Thymus (tissue), 11 donors: ENCODE results near the gene ANO3. TPM values are rescaled to one million over a fixed set of nuclear protein-coding genes. Genes with fewer than 3 reads are reported as not detected.

Experiments used
- DNase-seq, 9 donors: peaks; one replicate each; pipeline ENCODE4 v3.0.0-alpha.2; 2013; ENCODE audit warnings: low spot score in 9 of 9, low read depth in 6 of 9, missing footprints in 1 of 9
- H3K27ac ChIP-seq, 2 donors: one replicate each; pipeline ENCODE4 v1.5.1; 2013; ENCODE audit warnings: control low read depth in 1 of 2, low read depth in 1 of 2, low read length in 1 of 2, mild to moderate bottlenecking in 1 of 2, moderate library complexity in 1 of 2
- H3K27me3 ChIP-seq, 2 donors: one replicate each; pipeline ENCODE4 v1.5.1; 2013; ENCODE audit warnings: low read length in 1 of 2; ENCODE audit not compliant: control insufficient read depth in 2 of 2, insufficient read depth in 1 of 2
- H3K36me3 ChIP-seq, 2 donors: one replicate each; pipeline ENCODE4 v1.5.1; 2013; ENCODE audit warnings: low read length in 1 of 2, mild to moderate bottlenecking in 1 of 2, moderate library complexity in 1 of 2; ENCODE audit not compliant: control insufficient read depth in 2 of 2, insufficient read depth in 2 of 2
- H3K4me1 ChIP-seq, 2 donors: one replicate each; pipeline ENCODE4 v1.5.1; 2013; ENCODE audit warnings: low read length in 2 of 2; ENCODE audit not compliant: control insufficient read depth in 2 of 2, insufficient read depth in 2 of 2
- H3K4me3 ChIP-seq, 2 donors: one replicate each; pipeline ENCODE4 v1.5.1; 2013; ENCODE audit warnings: low read length in 2 of 2, control low read depth in 1 of 2, mild to moderate bottlenecking in 1 of 2
- H3K9me3 ChIP-seq, 2 donors: one replicate each; pipeline ENCODE4 v1.5.1; 2013; ENCODE audit warnings: low read length in 1 of 2, mild to moderate bottlenecking in 1 of 2; ENCODE audit not compliant: control insufficient read depth in 2 of 2, insufficient read depth in 1 of 2
- WGBS: extraction: QIAGEN DNeasy Blood & Tissue Kit; methylation state at CpG from one replicate; pipeline ENCODE4 v1.1.7; 2013; 5-methylcytosine and 5-hydroxymethylcytosine counted together
- polyA plus RNA-seq: library from polyadenylated mRNA; stranded (reverse); fragments of 200-250 nt; gene quantifications from one replicate; pipeline ENCODE4 v1.2.3, GENCODE V29; 2013
- total RNA-seq: library from RNA; stranded (reverse); fragments of 120-200 nt; gene quantifications from one replicate; pipeline ENCODE4 v1.2.4, GENCODE V29; 2013
- donor health status: healthy.

ANO3 gene
- total and polyA plus RNA-seq, 2 donors, result 0.09 to 0.25 TPM

DNA sequence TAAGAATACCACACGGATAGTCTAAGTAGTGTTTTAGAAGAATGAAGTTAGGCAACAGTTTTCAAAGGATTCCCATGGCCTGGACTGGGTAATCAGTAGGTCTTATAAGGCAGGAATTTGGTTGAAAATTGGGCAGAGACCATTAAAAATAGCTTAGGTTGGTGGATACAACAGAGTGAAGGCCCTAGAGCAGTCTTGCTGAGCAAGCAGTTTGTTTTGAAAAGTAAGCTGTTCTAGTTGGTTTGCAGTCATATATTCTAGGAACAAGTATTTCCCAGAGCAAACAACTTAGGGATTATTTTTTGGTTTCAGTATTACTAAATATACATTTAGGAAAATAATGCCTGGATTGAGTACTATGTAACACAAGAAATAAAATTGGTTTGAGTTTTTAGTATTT, 175.3 kb downstream of the ANO3 start:
- Histone ChIP-seq H3K27ac (no peak overlapping the region), H3K27me3 (no peaks in the 10 kb centered on the region), H3K36me3 (no peaks in the 10 kb centered on the region), H3K4me1 (no peaks in the 10 kb centered on the region), H3K4me3 (no peak overlapping the region), H3K9me3 (no peaks in the 10 kb centered on the region)
- WGBS, result 1% methylated on average over 1 of the region's 1 CpG
- DNase-seq, result no peak

DNA sequence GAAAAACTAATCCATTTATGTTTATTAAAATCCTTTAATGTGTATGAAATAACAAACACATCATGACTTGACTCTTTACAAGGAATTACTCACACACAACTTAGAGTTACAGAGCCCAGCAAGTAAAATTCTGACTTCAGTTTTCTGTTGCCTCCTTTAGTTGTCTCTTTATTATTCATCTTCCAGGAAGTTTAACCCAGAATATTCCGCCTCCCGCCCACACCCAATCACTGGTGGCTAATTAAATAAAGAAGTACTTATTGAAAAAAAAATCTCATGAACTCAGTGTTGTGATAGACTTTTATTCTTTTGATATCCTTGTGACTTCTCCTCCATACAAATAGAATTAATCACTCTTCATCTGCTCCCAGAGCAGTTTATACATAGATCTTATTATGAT, 178.2 kb downstream of the ANO3 start:
- no peaks in the 10 kb centered on the region for H3K27me3 ChIP-seq
- H3K9me3 ChIP-seq, result no peaks in the 10 kb centered on the region
- H3K36me3 ChIP-seq, result no peaks in the 10 kb centered on the region
- H3K4me3 ChIP-seq, result no peak overlapping the region
- no peaks in the 10 kb centered on the region for H3K4me1 ChIP-seq
- WGBS, result 96% methylated on average over 2 of the region's 2 CpGs
- DNase-seq, result no peak
- no peak overlapping the region for H3K27ac ChIP-seq

DNA sequence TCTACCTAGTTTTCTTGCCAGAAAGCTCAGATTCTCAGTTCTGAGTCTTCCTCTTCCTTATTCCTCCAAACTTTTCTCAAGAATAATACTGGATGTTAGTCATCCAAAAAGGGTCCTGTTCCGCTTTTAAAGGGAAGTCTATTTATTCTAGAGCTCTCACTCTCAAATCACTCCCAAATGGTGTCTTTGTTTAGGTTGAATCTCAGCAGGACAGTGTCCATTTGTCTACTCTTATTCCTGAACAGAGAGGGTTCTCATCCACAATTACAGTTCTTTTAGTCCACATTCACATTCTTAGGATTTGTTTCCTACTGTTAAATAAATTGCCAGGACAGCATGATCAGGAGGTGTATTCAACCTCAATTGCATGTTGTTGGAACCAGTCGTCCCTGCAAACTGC, 178.8 kb downstream of the ANO3 start:
- no peak overlapping the region for H3K27ac ChIP-seq
- H3K4me3 ChIP-seq, result no peak overlapping the region
- no peak for DNase-seq
- no peaks in the 10 kb centered on the region for H3K27me3 ChIP-seq
- no peaks in the 10 kb centered on the region for H3K36me3 ChIP-seq
- no peaks in the 10 kb centered on the region for H3K4me1 ChIP-seq
- WGBS, result 81% methylated on average over 2 of the region's 2 CpGs
- H3K9me3 ChIP-seq, result no peaks in the 10 kb centered on the region

DNA sequence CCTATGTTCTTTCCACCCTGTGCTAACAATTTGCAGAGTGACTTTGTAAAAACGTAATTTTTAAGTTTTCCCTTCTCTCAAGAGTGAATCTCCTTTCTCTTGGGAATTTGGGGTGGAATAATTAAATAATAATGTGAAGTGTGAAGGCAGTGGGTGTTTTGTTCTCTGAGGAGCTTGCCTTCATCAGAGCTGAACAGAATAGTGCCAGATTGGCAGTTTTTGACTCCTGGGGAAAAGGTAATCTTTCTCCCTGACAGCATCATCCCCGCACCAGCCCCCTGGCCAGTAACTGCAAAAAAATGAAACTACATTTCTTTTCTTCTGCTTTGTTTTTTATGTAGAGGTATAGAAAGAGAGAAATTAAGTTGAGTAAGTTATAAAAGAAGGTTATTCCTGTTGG, 180.3 kb downstream of the ANO3 start:
- H3K27me3 ChIP-seq, result no peaks in the 10 kb centered on the region
- no peak overlapping the region for H3K4me3 ChIP-seq
- no peak overlapping the region for H3K27ac ChIP-seq
- no peaks in the 10 kb centered on the region for H3K4me1 ChIP-seq
- DNase-seq, result no peak
- no peaks in the 10 kb centered on the region for H3K36me3 ChIP-seq
- H3K9me3 ChIP-seq, result no peaks in the 10 kb centered on the region
- 79% methylated on average over 2 of the region's 2 CpGs for WGBS

DNA sequence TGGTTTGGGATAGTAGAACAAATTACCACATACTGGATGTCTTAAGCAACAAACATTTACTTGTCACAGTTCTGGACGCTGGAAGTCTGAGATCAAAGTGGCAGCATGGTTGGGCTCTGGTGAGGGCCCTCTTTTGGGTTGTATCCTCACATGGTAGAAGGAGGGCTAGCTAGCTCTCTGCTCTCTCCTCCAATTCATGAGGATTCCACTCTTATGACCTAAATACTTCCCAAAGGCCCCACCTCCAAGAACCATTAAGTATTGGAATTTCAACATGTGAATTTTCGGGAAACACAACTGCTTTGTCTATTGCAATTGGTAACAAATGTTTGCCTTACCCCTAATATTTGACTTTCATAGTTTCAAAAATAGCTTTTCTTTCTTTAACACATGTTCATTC, 187.5 kb downstream of the ANO3 start:
- no peak overlapping the region for H3K27ac ChIP-seq
- 87% methylated on average over 2 of the region's 2 CpGs for WGBS
- DNase-seq, result no peak

DNA sequence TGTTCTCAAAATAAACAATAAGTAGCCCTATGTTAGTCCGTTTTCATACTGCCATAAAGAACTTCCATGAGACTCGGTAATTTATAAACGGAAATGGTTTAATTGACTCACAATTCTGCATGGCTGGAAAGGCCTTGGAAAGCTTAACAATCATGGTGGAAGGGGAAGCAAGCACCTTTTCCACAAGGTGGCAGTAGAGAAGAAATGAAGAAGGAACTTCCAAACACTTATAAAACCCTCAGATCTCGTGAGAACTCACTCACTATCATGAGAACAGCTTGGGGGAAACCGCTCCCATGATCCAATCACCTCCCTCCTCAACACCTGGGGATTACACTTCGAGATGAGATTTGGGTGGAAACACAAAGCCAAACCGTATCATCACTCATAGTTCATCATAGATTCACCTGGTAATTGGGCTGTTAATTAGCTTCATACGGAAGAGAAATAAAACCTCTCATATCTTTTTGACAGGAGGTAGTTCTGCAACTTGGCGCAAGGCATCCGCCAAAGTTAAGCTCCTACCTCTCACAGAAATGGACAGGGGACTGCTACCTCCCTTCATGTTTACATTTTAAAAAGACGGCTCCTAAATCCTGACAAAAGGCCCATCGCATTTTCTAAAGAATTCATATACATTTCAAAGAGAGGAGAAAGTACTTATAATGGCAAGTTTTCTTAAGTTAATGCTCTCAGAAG, 191.1 kb downstream of the ANO3 start:
- Histone ChIP-seq H3K9me3 (no peaks in the 10 kb centered on the region), H3K4me3 (no peak overlapping the region), H3K27me3 (no peaks in the 10 kb centered on the region), H3K27ac (no peak overlapping the region), H3K36me3 (no peaks in the 10 kb centered on the region), H3K4me1 (no peaks in the 10 kb centered on the region)
- no peak for DNase-seq
- WGBS, result 71% methylated on average over 12 of the region's 12 CpGs

More for the DNA sequence above, 187.5 kb downstream of the ANO3 start:
- Histone ChIP-seq H3K4me3 (no peak overlapping the region), H3K4me1 (no peaks in the 10 kb centered on the region), H3K9me3 (no peaks in the 10 kb centered on the region), H3K27me3 (no peaks in the 10 kb centered on the region), H3K36me3 (no peaks in the 10 kb centered on the region)

DNA sequence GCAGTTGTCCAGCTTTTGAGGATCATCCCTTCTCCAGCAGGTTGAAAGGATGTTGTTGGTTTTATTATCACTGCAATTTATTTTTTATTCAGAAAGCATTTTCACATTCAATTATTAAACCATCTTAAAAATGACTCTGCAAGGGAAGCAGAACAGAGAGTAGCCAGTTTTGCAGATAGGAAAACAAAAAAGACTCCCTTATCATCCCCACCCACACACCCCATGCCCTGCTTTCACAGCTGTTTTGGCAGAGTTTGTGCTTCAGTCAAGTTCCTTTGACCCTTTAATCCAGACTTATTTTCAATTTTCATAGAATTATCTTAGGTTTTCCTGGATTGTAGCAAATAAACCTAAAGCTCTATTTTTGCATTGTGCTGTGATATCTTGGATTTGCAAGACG, 195.8 kb downstream of the ANO3 start:
- no peaks in the 10 kb centered on the region for H3K4me1 ChIP-seq
- no peaks in the 10 kb centered on the region for H3K36me3 ChIP-seq
- no peak for DNase-seq
- no peak overlapping the region for H3K27ac ChIP-seq
- WGBS, result 84% methylated on average over 1 of the region's 1 CpG
- H3K27me3 ChIP-seq, result no peaks in the 10 kb centered on the region
- no peaks in the 10 kb centered on the region for H3K9me3 ChIP-seq
- no peak overlapping the region for H3K4me3 ChIP-seq

DNA sequence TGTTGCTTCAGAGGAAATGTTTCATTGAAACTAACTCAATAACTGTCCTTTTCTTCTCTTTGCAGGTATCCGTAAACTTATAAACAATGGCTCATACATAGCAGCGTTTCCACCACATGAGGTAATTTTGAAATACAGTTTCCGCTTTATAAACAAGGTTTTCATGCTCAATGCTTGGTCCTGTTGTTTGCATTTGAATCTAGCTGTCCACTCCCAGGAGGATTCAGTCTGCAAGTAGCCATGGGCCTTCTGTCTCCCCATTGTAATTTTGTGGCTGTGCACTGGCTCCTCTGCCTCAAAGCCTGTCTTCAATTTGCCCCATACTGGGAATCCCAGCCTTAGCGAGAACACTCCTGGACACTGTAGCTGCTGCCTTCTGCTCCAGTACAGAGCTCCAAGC, 205.4 kb downstream of the ANO3 start:
- no peaks in the 10 kb centered on the region for H3K9me3 ChIP-seq
- 95% methylated on average over 4 of the region's 4 CpGs for whole genome bisulfite sequencing
- no peaks in the 10 kb centered on the region for H3K27me3 ChIP-seq

DNA sequence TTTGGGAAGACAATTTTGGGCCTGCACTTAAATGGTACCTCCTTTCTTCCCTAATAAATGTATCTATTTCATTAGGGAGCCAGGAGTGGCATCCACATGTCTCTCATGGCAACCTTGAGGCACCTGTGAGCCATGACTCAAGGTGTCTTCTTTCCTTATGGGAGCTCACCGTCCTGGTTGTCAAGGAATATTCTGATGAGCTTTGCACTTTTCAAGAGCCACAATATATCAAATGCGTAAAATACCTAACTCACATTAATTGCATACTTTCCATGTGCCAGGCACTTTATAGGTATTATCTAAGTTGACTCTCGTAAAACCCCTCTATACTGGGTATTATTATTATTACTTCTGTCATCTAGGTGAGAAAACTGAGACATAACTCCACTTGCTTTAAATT, 207.6 kb downstream of the ANO3 start:
- 92% methylated on average over 3 of the region's 3 CpGs for WGBS
- no peaks in the 10 kb centered on the region for H3K27me3 ChIP-seq
- DNase-seq, result no peak
- H3K9me3 ChIP-seq, result no peaks in the 10 kb centered on the region
- no peaks in the 10 kb centered on the region for H3K36me3 ChIP-seq
- H3K4me1 ChIP-seq, result no peaks in the 10 kb centered on the region
- no peak overlapping the region for H3K27ac ChIP-seq
- H3K4me3 ChIP-seq, result no peak overlapping the region

More for the DNA sequence above, 205.4 kb downstream of the ANO3 start:
- no peak overlapping the region for H3K27ac ChIP-seq
- DNase-seq, result no peak
- no peaks in the 10 kb centered on the region for H3K4me1 ChIP-seq
- H3K36me3 ChIP-seq, result no peaks in the 10 kb centered on the region
- no peak overlapping the region for H3K4me3 ChIP-seq
